Activated naive CD4-positive, alpha-beta T cell treated with anti-CD3 and anti-CD28 coated beads, Interleukin-2, amount 10 ng/mL, durations not matched to agents 7 days and 5 days (primary cell): ENCODE data around the gene PTGES3L.
"Not testable (repeated sequence)": the region's sequence is repeated elsewhere in the genome, so short reads cannot be mapped to it uniquely, and the experiment has no call there.

Experiments used
- CTCF ChIA-PET: fragments of 350-600 bp; sonication (Branson Sonifier 250); formaldehyde crosslinking; loops from one replicate; lab custom pipeline; 2021; ENCODE audit warnings: antibody characterized with exemption; lab: Charles Lee
- DNase-seq: peaks from one replicate; pipeline ENCODE4 v3.0.0-alpha.2; 2020
- H3K27ac Mint-ChIP-seq: one replicate; pipeline ENCODE4 v1.8.0; 2021; ENCODE audit warnings: mild to moderate bottlenecking, moderate library complexity, mixed read lengths
- H3K27me3 Mint-ChIP-seq: one replicate; pipeline ENCODE4 v1.8.0; 2021; ENCODE audit warnings: mild to moderate bottlenecking, mixed read lengths
- H3K36me3 Mint-ChIP-seq: one replicate; pipeline ENCODE4 v1.8.0; 2021; ENCODE audit warnings: mixed read lengths
- H3K4me1 Mint-ChIP-seq: one replicate; pipeline ENCODE4 v1.8.0; 2021; ENCODE audit warnings: mixed read lengths
- H3K4me3 Mint-ChIP-seq: one replicate; pipeline ENCODE4 v1.8.0; 2021; ENCODE audit warnings: mild to moderate bottlenecking, moderate library complexity, mixed read lengths
- H3K9me3 Mint-ChIP-seq: one replicate; pipeline ENCODE4 v1.8.0; 2021; ENCODE audit warnings: mixed read lengths

The PTGES3L gene

DNA sequence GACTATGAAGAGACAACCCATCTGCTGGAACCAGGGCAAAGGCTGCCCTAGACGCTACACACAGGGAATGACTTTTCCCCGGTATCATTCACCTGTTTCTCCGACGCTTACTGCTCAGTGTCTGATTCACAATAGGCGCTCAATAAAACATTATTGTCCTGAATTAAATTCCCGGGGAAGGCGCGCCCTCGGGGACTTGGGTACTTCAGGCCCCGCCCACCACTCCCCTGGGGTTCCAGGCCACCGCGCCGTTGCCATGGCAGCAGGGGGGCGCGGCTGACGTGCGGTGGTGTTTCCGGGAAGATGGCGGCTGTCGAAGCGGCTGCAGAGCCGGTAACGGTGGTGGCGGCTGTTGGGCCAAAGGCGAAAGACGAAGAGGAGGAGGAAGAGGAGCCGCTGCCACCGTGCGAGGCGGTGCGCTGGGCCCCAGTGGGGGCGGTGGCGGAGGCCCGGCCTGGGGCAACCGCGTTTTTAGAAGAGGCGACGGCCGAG is 440 bp upstream of the PTGES3L start, which contains the start of gene RUNDC1:
Gene RUNDC1 (plus strand): TSS at position 292 of the 492 bp plus-strand sequence. CDS start 12 bp downstream, at position 304.
- peaks cover 38% of the 10 kb centered on the region for H3K4me1 Mint-ChIP-seq
- CTCF ChIA-PET: interaction anchor here (0.7 kb wide), 1 partner anchor 18 kb away, joined by 3 read pairs; the partner anchor contains the start of gene RPL27
- H3K27ac Mint-ChIP-seq: peak within 1 kb of the TSS; percentile 93
- peaks cover 20% of the 10 kb centered on the region for H3K27me3 Mint-ChIP-seq
- peak; percentile 94 for DNase-seq
- H3K36me3 Mint-ChIP-seq: peaks cover 17% of the 10 kb centered on the region
- no peaks in the 10 kb centered on the region for H3K9me3 Mint-ChIP-seq
- H3K4me3 Mint-ChIP-seq: peak within 1 kb of the TSS; percentile 90

DNA sequence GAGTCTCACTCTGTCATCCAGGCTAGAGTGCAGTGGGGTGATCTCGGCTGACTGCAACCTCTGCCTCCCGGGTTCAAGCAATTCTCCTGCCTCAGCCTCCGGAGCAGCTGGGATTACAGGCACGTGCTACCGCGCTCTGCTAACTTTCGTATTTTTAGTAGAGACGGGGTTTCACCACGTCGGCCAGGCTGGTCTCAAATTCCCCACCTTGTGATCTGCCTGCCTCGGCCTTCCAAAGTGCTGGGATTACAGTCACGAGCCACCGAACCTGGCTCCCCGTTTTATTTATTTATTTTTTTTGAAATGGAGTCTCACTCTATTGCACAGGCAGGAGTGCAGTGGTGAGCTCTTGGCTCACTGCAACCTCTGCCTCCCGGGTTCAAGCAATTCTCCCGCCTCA is 4.2 kb downstream of the PTGES3L start:
- not testable (repeated sequence) for H3K4me3 Mint-ChIP-seq, H3K9me3 Mint-ChIP-seq, H3K27ac Mint-ChIP-seq, H3K36me3 Mint-ChIP-seq, DNase-seq
- CTCF ChIA-PET: interaction anchor here (0.7 kb wide), 1 partner anchor 602 kb away, joined by 3 read pairs; no protein-coding TSS in a partner anchor
- Mint-ChIP-seq H3K27me3 (peaks cover 20% of the 10 kb centered on the region), H3K4me1 (peaks cover 13% of the 10 kb centered on the region)

DNA sequence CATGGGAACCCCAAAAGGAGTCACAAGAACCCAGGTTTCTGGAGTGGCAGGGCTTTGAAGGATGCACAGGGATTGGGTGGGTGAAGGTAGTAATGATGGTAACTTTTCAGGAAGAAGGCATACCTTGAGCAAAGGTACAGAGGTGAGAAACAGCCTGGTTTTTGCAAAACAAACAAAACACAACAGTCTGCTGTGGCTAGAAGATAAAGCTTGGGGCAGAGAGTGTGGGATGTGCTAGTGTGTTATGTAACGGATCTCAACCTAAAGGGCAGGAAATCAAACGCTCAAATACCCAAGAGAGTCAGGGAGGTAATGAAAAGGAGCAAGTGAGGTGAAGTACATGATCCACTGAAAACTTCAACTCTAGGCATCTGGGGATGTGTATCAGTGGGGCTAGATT is 4.6 kb downstream of the PTGES3L start:
- Mint-ChIP-seq H3K4me1 (peaks cover 11% of the 10 kb centered on the region), H3K4me3 (no peak overlapping the region), H3K27me3 (peaks cover 17% of the 10 kb centered on the region), H3K36me3 (no peaks in the 10 kb centered on the region), H3K9me3 (no peaks in the 10 kb centered on the region), H3K27ac (no peak overlapping the region)
- no peak for DNase-seq
- CTCF ChIA-PET: no interaction called here

DNA sequence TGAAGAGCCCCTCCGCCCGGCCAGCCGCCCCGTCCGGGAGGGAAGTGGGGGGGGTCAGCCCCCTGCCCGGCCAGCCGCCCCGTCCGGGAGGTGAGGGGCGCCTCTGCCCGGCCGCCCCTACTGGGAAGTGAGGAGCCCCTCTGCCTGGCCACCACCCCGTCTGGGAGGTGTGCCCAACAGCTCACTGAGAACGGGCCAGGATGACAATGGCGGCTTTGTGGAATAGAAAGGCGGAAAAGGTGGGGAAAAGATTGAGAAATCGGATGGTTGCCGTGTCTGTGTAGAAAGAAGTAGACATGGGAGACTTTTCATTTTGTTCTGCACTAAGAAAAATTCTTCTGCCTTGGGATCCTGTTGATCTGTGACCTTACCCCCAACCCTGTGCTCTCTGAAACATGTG is 6.6 kb downstream of the PTGES3L start:
- H3K27me3 Mint-ChIP-seq, CTCF ChIA-PET, H3K36me3 Mint-ChIP-seq, H3K4me1 Mint-ChIP-seq, H3K27ac Mint-ChIP-seq, DNase-seq, H3K4me3 Mint-ChIP-seq, H3K9me3 Mint-ChIP-seq: not testable (repeated sequence)

DNA sequence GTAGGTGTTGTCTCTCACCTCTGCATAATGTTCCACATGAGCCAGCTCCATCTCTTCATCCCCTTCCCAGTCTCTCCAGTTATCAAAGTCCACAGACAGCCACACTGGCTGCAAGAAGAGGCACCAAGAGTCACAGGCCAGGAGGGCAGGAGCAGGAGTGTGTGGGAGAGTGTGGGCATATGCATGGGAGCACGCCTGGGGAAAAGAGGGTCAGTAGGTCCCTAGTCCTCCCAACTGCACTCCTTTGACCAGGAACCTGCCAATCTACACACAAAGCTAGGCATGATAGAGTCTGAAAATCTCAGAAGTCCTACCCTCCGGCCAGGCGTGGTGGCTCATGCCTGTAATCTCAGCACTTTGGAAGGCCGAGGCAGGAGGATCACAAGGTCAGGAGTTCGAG is 8.3 kb downstream of the PTGES3L start:
- H3K27ac Mint-ChIP-seq: no peak overlapping the region
- CTCF ChIA-PET: no interaction called here
- no peaks in the 10 kb centered on the region for H3K4me1 Mint-ChIP-seq
- H3K9me3 Mint-ChIP-seq: no peaks in the 10 kb centered on the region
- H3K36me3 Mint-ChIP-seq: no peaks in the 10 kb centered on the region
- peaks cover 4% of the 10 kb centered on the region for H3K27me3 Mint-ChIP-seq
- H3K4me3 Mint-ChIP-seq: no peak overlapping the region
- DNase-seq: no peak

DNA sequence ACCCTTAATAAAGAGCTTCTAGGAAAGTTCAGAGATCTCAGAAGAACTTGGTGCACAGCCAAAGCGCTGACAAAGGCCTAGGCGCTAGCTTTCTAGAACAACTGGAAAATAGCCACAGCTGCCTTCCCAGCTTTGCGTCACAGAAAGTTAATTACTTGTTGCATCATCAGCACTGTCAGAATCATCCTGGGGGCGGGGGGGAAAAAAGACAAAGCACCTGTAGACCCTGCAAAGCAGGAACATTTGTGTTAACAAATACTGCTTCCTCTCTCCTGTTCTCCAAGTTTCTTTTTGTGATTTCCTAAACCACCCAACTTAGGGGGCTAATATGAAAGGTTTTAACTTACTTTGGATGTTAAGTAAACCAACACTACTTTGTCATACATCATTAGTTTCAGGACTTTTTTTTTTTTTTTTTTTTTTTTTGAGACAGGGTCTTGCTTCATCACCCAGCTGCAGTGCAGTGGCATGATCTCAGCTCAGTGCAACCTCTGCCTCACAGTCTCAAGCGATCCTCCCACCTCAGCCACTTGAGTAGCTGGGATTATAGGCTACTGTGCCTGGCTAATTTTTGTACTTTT is 10.8 kb downstream of the PTGES3L start:
- no peaks in the 10 kb centered on the region for H3K27me3 Mint-ChIP-seq
- CTCF ChIA-PET: interaction anchor here (1.1 kb wide), 1 partner anchor 28 kb away, joined by 3 read pairs; no protein-coding TSS in a partner anchor

DNA sequence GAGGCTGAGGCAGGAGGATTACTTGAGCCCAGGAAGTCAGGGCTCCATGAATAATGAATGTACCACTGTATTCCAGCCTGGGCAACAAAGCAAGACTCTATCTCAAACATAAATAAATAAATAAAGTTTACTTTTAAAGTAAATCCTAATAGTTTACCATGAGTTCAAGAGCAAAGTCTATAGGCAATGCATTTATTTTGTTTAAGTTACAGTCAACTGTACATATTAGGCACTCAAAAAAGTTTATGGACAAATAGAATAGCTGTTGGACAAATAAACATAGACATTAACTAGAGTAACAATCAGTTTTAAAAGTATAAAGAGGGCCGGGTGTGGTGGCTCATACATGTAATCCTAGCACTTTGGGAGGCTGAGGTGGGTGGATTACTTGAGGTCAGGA is 12.0 kb downstream of the PTGES3L start:
- H3K27ac Mint-ChIP-seq: no peak overlapping the region
- no peaks in the 10 kb centered on the region for H3K9me3 Mint-ChIP-seq
- peaks cover 17% of the 10 kb centered on the region for H3K4me1 Mint-ChIP-seq
- DNase-seq: no peak
- CTCF ChIA-PET: no interaction called here
- peaks cover 3% of the 10 kb centered on the region for H3K36me3 Mint-ChIP-seq
- H3K27me3 Mint-ChIP-seq: no peaks in the 10 kb centered on the region
- H3K4me3 Mint-ChIP-seq: no peak overlapping the region

More for the DNA sequence above, 10.8 kb downstream of the PTGES3L start:
- no peak for DNase-seq
- Mint-ChIP-seq H3K4me1 (peaks cover 8% of the 10 kb centered on the region), H3K9me3 (no peaks in the 10 kb centered on the region), H3K36me3 (no peaks in the 10 kb centered on the region), H3K27ac (no peak overlapping the region), H3K4me3 (no peak overlapping the region)

DNA sequence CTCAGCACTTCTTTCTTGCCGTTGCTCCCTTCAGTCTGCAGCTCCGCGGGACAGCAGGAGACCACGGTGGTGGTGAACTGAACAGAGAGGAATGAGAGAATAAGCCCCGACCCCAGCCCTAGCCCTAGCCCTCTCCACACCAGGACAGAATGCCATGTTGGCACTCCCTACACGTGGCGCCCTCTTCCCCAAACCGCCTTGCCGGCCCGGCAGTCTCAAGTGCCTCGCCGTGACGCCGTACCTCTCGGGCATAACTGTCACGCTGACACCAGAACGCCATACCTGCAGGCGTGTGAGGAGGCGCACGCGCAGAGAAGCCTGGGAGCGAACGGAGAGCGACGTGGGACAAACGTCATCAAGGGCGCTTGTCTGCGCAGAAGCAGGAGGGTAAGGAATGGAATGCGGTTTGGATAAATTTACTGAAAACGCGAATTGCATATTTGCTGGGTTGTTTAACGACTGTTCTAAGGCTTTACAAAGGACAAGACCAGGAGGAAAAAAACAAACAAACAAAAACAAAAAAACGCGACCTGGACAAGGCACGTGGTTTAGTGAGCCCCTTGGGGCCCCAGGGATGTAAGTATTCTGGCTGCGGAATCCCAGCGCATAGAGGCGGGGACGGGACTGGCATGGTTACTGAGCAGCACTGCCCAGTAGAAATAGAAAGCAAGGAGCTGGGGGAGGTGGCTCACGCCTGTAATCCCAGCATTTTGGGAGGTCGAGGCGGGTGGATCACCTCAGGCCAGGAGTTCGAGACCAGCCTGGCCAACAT is 15.5 kb downstream of the PTGES3L start, which contains the start of gene AARSD1:
Gene AARSD1 (minus strand): TSS at position 294 of the 772 bp plus-strand sequence. CDS start 14 bp downstream, at position 280.
- H3K4me1 Mint-ChIP-seq: peaks cover 23% of the 10 kb centered on the region
- no peaks in the 10 kb centered on the region for H3K9me3 Mint-ChIP-seq
- CTCF ChIA-PET: no interaction called here
- H3K27ac Mint-ChIP-seq: peak within 1 kb of the TSS; percentile 97
- H3K27me3 Mint-ChIP-seq: no peaks in the 10 kb centered on the region
- peak; percentile 95 for DNase-seq
- peak within 1 kb of the TSS; percentile 88 for H3K4me3 Mint-ChIP-seq
- H3K36me3 Mint-ChIP-seq: peaks cover 16% of the 10 kb centered on the region

DNA sequence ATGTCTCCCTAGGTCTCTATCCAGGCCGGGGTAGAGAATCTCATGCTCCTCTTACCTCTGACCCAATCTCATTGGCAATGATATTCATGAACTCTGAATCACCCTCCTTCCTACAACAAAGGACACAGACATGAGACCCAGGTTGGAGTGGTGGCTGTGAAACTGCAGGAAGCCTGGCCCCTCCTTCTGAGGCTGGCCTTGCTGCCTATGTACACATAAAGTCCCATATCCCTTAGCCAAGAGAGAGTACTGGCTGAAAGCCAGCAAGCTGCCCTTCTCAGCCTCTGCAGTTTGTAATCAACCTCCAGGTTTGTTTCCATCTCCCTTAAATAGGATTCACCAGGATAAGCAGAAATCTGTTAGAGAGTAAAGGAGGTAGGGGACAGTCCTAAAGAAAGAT is 26.2 kb downstream of the PTGES3L start:
- Mint-ChIP-seq H3K36me3 (peaks cover 42% of the 10 kb centered on the region), H3K4me1 (no peaks in the 10 kb centered on the region), H3K9me3 (no peaks in the 10 kb centered on the region), H3K27me3 (no peaks in the 10 kb centered on the region), H3K4me3 (no peak overlapping the region), H3K27ac (no peak overlapping the region)
- CTCF ChIA-PET: no interaction called here
- no peak for DNase-seq

DNA sequence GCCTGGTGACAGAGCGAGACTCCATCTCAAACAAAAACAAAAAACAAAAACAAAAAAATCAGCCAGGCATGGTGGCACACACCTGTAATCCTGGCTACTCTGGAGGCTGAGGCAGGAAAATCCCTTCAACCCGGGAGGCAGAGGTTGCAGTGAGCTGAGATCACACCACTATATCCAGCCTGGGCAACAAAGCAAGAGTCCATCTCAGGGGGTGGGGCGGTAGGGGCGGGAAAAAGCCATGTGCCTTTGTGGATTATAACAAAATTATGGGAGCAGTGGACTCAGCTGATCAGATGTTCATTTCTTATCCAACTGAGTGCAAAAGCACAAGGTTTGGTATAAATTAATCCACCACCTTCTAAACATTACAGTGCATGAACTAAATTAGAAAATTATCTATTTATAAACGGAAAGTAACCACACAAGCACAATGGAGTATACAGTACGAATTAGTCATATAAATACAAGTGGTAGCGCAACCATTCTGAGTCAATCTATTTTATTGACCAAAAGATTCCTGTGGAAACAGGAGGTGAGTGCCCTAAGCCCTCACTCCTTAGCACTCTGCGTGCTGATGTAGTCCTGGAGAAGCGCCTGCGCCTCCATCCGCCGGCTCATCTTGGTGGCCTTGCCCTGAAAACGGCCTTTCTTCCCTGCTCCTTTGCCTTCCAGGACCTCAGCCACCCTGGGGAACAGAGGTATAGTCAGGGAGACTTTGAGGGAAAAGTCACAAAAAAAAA is 29.7 kb downstream of the PTGES3L start:
- CTCF ChIA-PET: no interaction called here
- H3K36me3 Mint-ChIP-seq: peaks cover 29% of the 10 kb centered on the region

DNA sequence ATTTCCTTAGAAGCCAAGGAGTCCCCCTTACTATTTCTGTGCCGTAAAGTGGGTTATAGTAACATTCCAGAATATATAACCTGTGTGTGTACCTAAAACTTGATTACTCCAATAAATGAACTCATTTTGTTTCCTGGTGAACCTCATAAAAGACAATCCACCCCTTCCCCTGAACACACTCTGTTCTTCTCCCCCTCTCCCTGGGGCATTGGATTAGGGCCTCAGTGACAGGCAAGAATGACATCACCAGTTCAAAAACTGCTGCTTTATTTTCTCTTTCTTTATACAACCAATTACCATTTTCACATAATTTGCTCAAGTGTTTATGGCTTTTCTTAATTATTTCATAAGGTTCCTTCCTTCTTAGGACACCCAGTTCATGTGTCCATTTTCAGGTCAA is 33.1 kb downstream of the PTGES3L start:
- no peak overlapping the region for H3K27ac Mint-ChIP-seq
- no peaks in the 10 kb centered on the region for H3K4me1 Mint-ChIP-seq
- H3K4me3 Mint-ChIP-seq: no peak overlapping the region
- no peaks in the 10 kb centered on the region for H3K27me3 Mint-ChIP-seq
- no peak for DNase-seq
- H3K36me3 Mint-ChIP-seq: peaks cover 12% of the 10 kb centered on the region
- H3K9me3 Mint-ChIP-seq: no peaks in the 10 kb centered on the region
- CTCF ChIA-PET: no interaction called here

More for the DNA sequence above, 29.7 kb downstream of the PTGES3L start:
- no peak for DNase-seq
- Mint-ChIP-seq H3K4me1 (no peaks in the 10 kb centered on the region), H3K9me3 (no peaks in the 10 kb centered on the region), H3K4me3 (no peak overlapping the region), H3K27ac (no peak overlapping the region), H3K27me3 (no peaks in the 10 kb centered on the region)

DNA sequence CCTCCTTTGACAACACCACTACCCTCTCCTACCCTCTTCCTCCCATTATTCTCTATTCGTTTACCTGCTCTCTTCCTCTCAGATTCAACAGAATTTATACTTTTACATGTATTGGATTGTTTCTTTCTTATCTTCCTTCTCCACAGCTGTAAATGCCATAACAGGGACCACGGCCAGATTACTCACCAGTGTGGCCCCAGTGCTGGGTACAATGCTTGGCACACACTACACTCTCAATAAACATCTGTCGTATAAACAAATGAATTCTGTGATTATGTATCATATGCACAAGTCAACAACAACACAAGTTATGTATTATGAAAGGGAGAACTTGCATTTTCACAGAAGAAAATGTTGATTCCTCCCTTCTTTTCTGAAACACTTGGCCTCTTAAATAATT is 35.7 kb downstream of the PTGES3L start:
- no peak overlapping the region for H3K27ac Mint-ChIP-seq
- no peaks in the 10 kb centered on the region for H3K4me1 Mint-ChIP-seq
- CTCF ChIA-PET: no interaction called here
- H3K36me3 Mint-ChIP-seq: peaks cover 1% of the 10 kb centered on the region
- no peaks in the 10 kb centered on the region for H3K27me3 Mint-ChIP-seq
- DNase-seq: no peak
- no peaks in the 10 kb centered on the region for H3K9me3 Mint-ChIP-seq
- H3K4me3 Mint-ChIP-seq: no peak overlapping the region

DNA sequence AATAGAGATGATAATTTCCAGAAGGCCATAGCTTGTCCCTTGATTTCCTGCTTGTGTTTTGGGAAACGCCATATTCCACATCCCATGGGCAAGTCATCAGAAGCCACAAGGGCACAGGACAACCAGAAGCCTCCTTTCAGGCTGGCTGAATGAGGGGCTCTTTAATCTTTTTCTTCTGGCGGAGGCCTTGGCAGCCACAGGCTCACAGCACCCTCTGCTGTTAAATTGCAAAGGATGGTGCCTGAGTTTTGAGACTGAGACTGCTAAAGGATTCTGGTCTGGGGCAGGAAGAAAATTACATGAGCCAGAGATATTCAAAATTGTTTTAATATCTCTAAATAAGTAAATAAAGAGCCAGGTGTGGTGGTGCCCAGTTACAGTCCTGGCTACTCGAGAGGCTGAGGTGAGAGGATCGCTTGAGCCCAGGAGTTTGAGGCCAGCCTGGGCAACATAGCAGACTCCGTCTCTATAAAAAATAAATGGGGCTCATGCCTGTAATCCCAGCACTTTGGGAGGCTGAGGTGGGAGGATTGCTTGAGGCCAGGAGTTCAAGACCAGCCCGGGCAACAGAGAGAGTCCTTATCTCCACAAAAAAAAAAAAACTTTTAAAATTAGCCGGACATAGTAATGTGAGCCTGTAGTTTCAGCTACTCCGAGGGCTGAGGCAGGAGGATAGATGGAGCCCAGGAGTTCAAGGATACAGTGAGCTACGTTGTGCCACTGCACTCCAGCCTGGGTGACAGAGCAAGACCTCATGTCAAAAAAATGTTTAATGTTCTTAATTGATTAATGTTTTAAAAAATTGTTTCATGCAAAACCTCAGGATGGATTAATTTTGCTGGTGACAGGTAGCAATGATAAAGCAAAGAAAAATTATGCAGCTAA is 41.9 kb downstream of the PTGES3L start:
- no peaks in the 10 kb centered on the region for H3K4me1 Mint-ChIP-seq
- no peak overlapping the region for H3K4me3 Mint-ChIP-seq
- no peaks in the 10 kb centered on the region for H3K9me3 Mint-ChIP-seq
- no peaks in the 10 kb centered on the region for H3K36me3 Mint-ChIP-seq
- CTCF ChIA-PET: interaction anchor here (1.2 to 1.6 kb wide), 2 partner anchors 9 to 117 kb away, joined by 3 to 4 read pairs; no protein-coding TSS in a partner anchor
- no peak overlapping the region for H3K27ac Mint-ChIP-seq
- H3K27me3 Mint-ChIP-seq: peaks cover 25% of the 10 kb centered on the region
- peak; percentile 42 for DNase-seq
